MCF 10A (cell line): ENCODE measurements around the gene VSTM2L. TPM values are rescaled to one million over a fixed set of nuclear protein-coding genes. Genes with fewer than 3 reads are reported as not detected.

ENCODE experiments used
- BruUV-seq: library from RNA; stranded (reverse); fragments of 400-500 nt; replicated peaks from 2 replicates; lab custom pipeline; 2021; lab: Mats Ljungman, UMichigan
- CTCF ChIA-PET: fragments of 300-600 bp; sonication (Branson Sonifier 250); formaldehyde crosslinking; extraction: SDS; loops from one replicate; lab custom pipeline; 2021; ENCODE audit warnings: antibody characterized with exemption, inconsistent platforms; lab: Yijun Ruan, JAX
- POLR2A ChIA-PET: fragments of 300-600, 350-650 bp; sonication (Branson Sonifier 250); formaldehyde crosslinking; extraction: SDS; loops from one replicate; lab custom pipeline; 2020; ENCODE audit warnings: antibody characterized with exemption, inconsistent platforms; lab: Yijun Ruan, JAX
- DNase-seq: peaks from one replicate; pipeline ENCODE4 v3.0.0-alpha.2; 2018; ENCODE audit not compliant: unreplicated experiment
- H3K27ac Mint-ChIP-seq: one replicate; pipeline ENCODE4 v1.8.0; 2022; ENCODE audit warnings: mild to moderate bottlenecking, low read depth, mixed read lengths; ENCODE audit not compliant: unreplicated experiment
- H3K27me3 Mint-ChIP-seq: one replicate; pipeline ENCODE4 v1.8.0; 2022; ENCODE audit warnings: mixed read lengths; ENCODE audit not compliant: insufficient read depth, unreplicated experiment
- H3K36me3 Mint-ChIP-seq: one replicate; pipeline ENCODE4 v1.8.0; 2022; ENCODE audit warnings: mild to moderate bottlenecking, moderate library complexity, mixed read lengths; ENCODE audit not compliant: insufficient read depth, unreplicated experiment
- H3K4me1 Mint-ChIP-seq: one replicate; pipeline ENCODE4 v1.8.0; 2022; ENCODE audit warnings: mixed read lengths; ENCODE audit not compliant: insufficient read depth, unreplicated experiment
- H3K4me3 Mint-ChIP-seq: one replicate; pipeline ENCODE4 v1.8.0; 2022; ENCODE audit warnings: mild to moderate bottlenecking, moderate library complexity, mixed read lengths; ENCODE audit not compliant: unreplicated experiment
- H3K9me3 Mint-ChIP-seq: one replicate; pipeline ENCODE4 v1.8.0; 2022; ENCODE audit warnings: mixed read lengths; ENCODE audit not compliant: unreplicated experiment
- CTCF ChIP-seq: fragments of 200-600 bp; IDR thresholded peaks from one replicate; pipeline ENCODE4 v1.8.0; 2022; ENCODE audit warnings: antibody characterized with exemption, mild to moderate bottlenecking; ENCODE audit not compliant: unreplicated experiment
- intact Hi-C: fragments of 100-400 bp; cut with micrococcal nuclease; formaldehyde crosslinking; loops from 2 replicates; pipeline ENCODE4 v1.14.1; 2022
- total RNA-seq: library from RNA; stranded (reverse); gene quantifications from 2 replicates; pipeline ENCODE4 v1.2.3, GENCODE V29; 2022

Gene VSTM2L
- total RNA-seq, 1 experiment from 2014 or later = 15.6 TPM

GRCh38 chr20:37954190-37954589 lies 51.3 kb downstream of the VSTM2L start:
- Mint-ChIP-seq H3K36me3 (peaks cover under 1% of the 10 kb centered on the region), H3K27ac (no peak overlapping the region), H3K9me3 (no peaks in the 10 kb centered on the region), H3K27me3 (peaks cover 23% of the 10 kb centered on the region), H3K4me1 (peaks cover 7% of the 10 kb centered on the region), H3K4me3 (no peak overlapping the region)
- no TSS peak for BruUV-seq
- POLR2A ChIA-PET = no interaction called here
- intact Hi-C loops = no loop called here
- TF ChIP-seq CTCF = no peak
- no peak for DNase-seq
- CTCF ChIA-PET = no interaction called here

- POLR2A ChIA-PET = no interaction called here
- Mint-ChIP-seq H3K4me3 (no peak overlapping the region), H3K27me3 (peaks cover 23% of the 10 kb centered on the region), H3K27ac (no peak overlapping the region), H3K36me3 (peaks cover 5% of the 10 kb centered on the region), H3K4me1 (peaks cover 7% of the 10 kb centered on the region), H3K9me3 (no peaks in the 10 kb centered on the region)
- no peak for TF ChIP-seq CTCF
- DNase-seq = no peak
- CTCF ChIA-PET = no interaction called here
- intact Hi-C loops = no loop called here
- no TSS peak for BruUV-seq
These were observed 51.7 kb downstream of the VSTM2L start for GRCh38 chr20:37954626-37955025.

GRCh38 chr20:37955511-37955910 lies 52.6 kb downstream of the VSTM2L start:
- BruUV-seq = no TSS peak
- H3K4me3 Mint-ChIP-seq = no peak overlapping the region

GRCh38 chr20:37956107-37956585 lies 53.2 kb downstream of the VSTM2L start:
- TF ChIP-seq CTCF = no peak
- Mint-ChIP-seq H3K4me1 (peaks cover 12% of the 10 kb centered on the region), H3K27me3 (peaks cover 23% of the 10 kb centered on the region), H3K9me3 (no peaks in the 10 kb centered on the region), H3K27ac (no peak overlapping the region), H3K36me3 (peaks cover 7% of the 10 kb centered on the region), H3K4me3 (no peak overlapping the region)
- BruUV-seq = no TSS peak
- ChIA-PET POLR2A (no interaction called here), CTCF (interaction anchor here (0.6 kb wide), 1 partner anchor 10 kb away, joined by 3 read pairs; no protein-coding TSS in a partner anchor)
- intact Hi-C loops = no loop called here
- no peak for DNase-seq

More at GRCh38 chr20:37955511-37955910, 52.6 kb downstream of the VSTM2L start:
- Mint-ChIP-seq H3K27me3 (peaks cover 23% of the 10 kb centered on the region), H3K4me1 (peaks cover 7% of the 10 kb centered on the region), H3K27ac (no peak overlapping the region), H3K9me3 (no peaks in the 10 kb centered on the region), H3K36me3 (peaks cover 7% of the 10 kb centered on the region)
- POLR2A ChIA-PET = no interaction called here
- no peak for DNase-seq
- no peak for TF ChIP-seq CTCF
- CTCF ChIA-PET = interaction anchor here (0.6 kb wide), 1 partner anchor 631 kb away, joined by 4 read pairs; no protein-coding TSS in a partner anchor
- intact Hi-C loops = no loop called here
